Stimulated activated CD8-positive, alpha-beta memory T cell treated with anti-CD3 and anti-CD28 coated beads, Interleukin-4, amount 100 ng/mL, for 48 hours (primary cell): ENCODE results near the gene BTG1.
A peak's percentile ranks its signal among the peaks of the same experiment; 100 is the strongest.
"Not testable (repeated sequence)": the region's sequence is repeated elsewhere in the genome, so short reads cannot be mapped to it uniquely, and the experiment has no call there.

Experiments
- DNase-seq: peaks from one replicate; pipeline ENCODE4 v3.0.0-alpha.2; 2020

Gene BTG1

DNA sequence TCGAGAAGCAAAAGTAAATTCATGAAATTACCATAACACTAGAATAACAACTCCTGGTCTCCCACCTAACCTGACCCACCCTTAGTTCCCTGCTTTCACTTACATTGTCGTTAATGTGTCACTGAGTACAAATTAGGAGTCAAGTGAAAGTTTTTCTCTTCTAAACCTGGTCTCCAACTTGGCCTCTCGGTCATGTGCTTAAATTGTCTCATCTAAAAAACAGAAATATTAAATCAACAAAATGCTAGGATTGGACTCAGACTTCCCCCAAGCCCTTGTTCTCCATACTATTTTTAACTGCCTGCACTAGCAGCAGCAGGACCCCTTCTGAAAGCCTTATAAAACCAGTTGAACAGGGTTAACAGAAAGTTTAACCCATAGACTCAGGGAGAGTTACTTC is 1.8 kb upstream of the BTG1 start:
- no peak for DNase-seq

DNA sequence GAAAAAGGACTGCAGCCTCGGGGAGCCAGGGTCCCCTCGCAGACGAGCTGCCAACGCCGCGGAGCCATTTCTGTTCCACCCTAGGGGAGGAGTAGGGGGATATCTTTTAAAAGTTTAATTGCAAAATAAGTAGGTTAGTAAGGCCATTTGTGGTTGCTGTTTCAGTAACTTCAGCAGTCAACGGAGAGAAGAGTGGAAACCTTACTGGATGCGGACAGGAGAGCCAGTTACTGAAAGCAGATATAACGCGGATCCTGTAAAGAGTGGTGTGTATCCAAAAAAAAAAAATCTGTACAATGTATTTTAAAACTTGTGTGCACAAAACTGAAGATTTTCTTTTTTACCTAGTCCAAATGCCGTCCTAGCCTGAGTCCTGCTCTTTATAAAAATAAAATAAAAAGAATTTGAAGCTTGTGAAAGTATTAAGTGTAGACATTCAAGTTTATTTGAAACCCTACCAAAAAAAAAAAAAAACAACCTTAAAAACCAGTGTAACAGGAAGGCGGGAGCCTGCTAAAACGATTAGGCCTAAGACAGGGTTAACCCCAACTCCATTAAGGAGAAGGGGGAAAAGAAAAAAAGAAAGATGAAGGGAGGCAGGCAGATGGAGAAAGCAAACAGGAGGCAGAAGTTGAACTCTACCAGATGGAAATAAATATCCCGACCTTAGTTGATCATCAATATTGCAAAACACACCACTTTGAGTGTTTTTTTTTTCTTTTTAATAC is 1.0 kb upstream of the BTG1 start:
- no peak for DNase-seq

DNA sequence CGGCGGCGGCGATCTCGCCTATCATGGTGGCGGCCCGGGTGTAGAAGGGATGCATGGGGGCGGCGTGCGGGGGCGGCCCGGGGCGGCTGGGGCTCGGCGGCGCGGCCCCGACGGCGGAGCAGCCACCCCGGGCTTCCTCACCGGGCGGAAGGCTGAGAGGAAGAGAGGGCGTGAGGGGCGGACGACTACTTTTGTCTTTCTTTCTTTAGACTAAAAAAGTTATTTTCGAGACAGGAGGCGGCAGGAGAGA is 240 bp downstream of the BTG1 start:
- no peak for DNase-seq

GRCh38 chr12:92144631-92145480 is 790 bp downstream of the BTG1 start:
- DNase-seq = peak; percentile 67

DNA sequence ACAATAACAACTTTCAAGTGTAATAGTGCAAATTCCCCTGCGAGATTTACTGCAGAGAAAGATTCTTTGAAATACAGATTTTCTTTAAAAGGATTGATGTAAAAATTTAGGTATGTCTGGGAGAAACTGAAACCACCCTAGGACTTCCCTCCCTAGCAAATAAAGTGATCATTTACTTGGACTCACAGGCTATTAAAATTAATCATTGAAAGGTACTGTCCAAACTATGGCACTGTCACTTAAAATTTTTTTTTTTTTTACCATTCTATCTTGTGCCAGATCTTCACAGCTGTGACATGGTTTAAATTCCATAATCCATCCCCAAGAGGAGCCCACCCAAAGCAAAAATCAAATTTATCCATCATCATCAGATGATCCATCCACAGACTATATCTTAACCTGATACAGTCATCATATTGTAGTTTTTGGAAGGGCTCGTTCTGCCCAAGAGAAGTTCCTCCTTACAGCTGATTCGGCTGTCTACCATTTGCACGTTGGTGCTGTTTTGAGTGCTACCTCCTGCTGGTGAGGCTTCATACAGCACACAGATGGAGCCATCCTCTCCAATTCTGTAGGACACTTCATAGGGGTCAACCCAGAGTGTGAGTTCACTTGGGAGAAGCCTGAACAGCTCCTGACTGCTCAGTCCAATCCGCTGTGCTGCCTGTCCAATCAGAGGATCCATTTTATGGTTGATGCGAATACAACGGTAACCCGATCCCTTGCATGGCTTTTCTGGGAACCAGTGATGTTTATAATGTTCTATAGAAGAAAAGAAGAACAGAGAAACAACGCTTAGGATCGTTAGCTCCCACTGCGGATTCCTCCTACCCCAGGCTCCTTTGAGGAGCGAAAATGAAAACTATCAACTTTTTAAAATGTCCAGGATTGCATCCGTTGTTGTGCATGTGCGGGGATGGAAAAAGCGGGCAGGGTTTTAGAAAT is 1.7 kb downstream of the BTG1 start:
- peak; percentile 69 for DNase-seq

GRCh38 chr12:92143258-92143657 is 2.4 kb downstream of the BTG1 start:
- no peak for DNase-seq

DNA sequence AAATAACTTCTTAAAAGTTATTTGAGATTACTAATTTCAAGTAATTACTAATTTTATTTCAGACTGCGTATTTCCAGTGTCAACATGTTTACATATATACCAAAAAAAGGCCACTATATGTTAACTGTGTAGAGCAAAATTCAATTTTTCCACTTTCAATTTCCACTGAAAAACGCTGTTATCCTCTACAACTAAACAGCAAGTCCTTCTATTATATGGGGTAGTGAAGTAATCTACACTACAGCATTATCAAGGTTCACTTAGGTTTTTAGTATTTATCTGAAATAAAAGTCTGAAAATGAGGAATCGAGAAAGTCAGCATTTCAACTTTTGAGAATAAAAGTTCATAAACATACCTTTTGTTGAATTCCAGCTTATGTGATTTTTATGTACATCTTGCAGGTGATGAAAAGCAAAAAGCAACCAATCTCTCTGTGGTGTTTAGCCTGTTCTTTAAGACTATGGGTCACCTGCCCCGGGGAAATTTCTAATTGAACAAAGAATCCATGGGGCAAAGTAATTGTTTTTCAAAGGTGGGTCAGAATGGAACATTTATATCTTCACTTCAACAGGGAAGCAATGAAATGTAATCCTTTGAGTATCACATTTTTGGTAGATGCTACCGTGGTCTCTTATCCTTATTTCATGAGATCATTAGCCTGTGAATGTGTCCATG is 3.3 kb downstream of the BTG1 start:
- no peak for DNase-seq

DNA sequence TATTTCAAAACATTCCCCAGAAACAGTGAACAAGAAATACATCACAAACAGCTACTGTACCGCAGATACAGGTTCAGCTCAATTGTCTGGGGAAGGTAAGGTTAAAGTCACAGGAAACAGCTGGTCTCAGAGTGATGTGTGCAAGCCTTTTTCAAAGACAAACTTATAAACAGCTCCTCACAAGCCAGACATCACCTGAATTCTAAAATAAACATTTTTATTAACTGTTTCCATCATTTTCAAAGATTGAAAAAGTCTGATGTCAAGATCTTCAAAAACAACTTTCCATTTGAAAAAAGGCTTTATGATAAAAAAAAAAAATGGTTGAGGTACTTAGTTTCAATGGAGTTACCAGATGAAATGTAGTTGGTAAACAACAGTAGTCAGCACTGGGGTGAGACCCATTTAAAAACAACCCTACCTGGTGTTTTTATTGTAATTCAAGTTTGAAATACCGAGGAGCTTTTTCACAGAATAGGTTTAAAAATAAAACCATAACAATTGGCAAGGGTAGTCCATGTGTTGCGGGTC is 4.0 kb downstream of the BTG1 start:
- DNase-seq = no peak

DNA sequence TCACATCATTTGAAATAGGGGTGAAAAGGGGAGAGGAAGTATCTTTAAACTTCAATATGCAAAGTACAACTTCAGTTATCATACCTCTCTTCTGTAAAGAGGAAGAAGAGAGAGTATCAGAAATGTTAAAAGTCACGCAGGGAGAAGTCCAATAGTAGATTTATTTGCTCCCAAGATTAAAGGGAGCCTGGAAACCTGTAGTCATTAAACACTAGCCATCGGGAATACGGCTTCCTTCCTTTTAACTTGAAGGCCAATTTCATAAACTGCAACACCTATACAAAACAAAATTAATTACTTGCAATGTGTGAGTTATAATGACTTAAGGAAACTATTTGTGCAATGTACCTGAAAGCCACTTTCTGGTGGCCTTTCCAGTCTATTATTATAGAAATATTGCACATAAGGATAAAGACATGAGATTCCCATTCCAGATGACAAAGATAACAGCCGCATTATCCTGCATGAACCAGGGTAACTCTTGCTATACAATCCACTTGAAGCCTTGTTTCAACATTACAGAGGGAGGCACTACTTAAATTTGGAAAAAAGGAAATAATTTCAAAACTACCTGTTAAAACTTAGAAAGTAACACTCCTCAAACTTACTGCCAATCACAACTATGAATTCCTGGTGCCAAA is 4.6 kb downstream of the BTG1 start:
- no peak for DNase-seq

GRCh38 chr12:92140156-92140555 is 5.5 kb downstream of the BTG1 start:
- DNase-seq = no peak

- DNase-seq = no peak
Measured at GRCh38 chr12:92139634-92140150, 6.0 kb downstream of the BTG1 start.

- DNase-seq = no peak
Measured at GRCh38 chr12:92138626-92139025, 7.0 kb downstream of the BTG1 start.

- DNase-seq = no peak
Measured at GRCh38 chr12:92138144-92138543, 7.5 kb downstream of the BTG1 start.

DNA sequence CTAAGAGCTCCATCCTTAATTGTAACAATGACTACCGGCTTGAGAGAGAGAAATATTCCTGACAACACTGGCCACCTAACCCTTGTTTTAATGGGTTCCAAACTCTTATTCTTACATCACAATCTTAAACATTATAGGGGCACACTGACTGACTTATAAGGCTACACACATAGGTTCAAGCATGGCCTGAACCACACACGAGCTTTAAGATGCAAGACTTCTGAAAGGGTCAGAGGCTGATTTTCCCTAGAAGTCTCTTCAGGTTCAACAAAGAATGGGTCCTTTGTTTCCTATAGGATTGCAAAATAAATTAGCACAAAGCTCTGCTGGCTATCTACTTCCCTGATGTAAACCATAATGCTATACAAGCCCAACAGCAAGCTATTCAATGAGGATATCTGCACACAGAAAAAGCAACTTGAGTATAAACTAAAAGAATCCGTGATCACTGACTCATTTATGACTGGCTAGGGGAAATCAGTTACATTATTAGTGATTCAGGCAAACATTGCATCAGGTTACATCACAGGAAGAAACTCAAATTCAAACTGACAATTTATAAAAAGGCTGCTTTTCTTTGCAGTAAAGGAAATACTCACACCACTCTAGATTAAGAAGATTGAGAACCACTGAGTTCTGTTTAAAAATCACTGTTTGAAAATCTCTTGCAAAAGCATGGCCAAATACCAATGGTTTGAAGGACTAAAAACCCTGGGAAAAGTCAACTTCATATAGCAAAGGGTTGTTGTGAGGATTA is 8.5 kb downstream of the BTG1 start:
- DNase-seq = no peak

- DNase-seq = no peak
Measured at GRCh38 chr12:92136026-92136730, 9.5 kb downstream of the BTG1 start.

- not testable (repeated sequence) for DNase-seq
Measured at GRCh38 chr12:92135541-92135940, 10.1 kb downstream of the BTG1 start.

DNA sequence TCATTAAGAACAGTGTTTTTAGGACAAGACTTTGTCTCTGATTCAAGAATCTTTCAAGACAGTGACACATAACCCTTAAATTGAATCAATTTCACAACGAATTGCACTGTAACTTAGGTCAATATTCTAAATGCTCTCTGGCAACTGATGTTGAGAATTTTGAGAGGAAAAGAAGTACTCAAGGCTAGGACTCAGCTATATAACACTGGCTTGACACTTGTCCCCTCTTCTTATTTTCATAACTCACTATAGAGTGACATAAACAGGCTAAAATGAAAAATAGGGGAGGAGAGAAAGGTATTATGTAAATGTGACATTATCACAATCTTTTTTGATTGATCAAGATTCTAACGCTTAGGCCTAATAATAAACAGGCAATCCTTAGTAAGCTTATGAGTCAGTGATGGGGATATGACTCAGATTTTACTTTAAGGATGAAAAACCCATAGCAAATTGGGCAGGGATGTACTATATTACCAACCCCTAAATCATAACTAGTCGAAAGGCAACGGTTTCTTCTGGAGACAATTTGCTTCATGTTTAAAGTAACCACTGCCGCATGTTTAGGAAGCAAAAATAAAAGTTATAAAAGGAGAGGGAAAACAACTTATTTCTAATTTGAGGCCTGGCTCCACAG is 10.9 kb downstream of the BTG1 start:
- DNase-seq = no peak

DNA sequence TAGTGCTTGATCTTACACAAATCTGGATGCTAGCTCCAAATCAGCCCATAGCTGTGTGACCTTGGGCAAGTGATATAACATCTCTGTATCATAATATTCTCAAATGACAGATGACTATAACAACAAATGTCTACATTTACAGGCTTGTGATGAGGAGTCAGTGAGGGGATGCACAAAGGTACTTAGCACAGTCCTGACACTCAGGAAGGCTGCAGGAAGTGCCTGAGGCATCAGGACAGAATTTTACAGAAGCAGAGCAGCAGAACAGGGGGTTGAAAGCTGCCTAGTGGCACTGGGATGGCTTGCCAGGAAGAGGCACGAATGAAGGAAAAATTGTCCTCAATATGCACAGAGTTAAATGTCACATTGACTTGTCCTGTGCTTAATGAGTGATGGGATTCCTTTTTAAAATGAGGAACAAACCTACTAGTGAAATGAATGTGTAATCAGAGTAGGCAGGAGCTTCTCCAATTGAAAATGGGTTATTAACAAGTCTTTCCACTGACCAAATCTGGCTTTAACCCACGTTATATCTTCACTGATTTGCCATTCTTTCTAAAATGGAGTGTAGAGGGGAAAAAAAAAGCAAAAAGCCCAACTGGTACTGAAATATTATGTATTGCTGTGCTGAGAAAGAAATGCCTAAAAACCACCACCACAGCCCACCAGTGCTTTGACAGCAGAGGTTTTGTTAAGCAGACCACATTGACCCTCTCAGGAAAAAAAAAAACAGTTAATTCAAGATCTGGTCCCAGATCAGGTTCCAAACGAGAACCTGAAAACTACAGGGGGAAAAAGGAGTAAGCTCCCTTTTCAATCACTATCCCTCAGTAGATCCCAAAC is 11.6 kb downstream of the BTG1 start:
- DNase-seq = no peak

- no peak for DNase-seq
Measured at GRCh38 chr12:92133171-92133570, 12.5 kb downstream of the BTG1 start.
